ENCODE data around the gene KIF18B.

The KIF18B gene

GRCh38 chr17:44933824-44934744 is 13.5 kb downstream of the KIF18B start:
- no peak for TF ChIP-seq CTCF (IDR thresholded peaks at IDR 0.05; ENCODE audit: insufficient read depth, missing control alignments)
- DNase-seq (ENCODE audit: insufficient read length, low spot score): peak; percentile 3
- no peak for FAIRE-seq

GRCh38 chr17:44932787-44933097 is 14.8 kb downstream of the KIF18B start:
- peak; percentile 0 for DNase-seq (ENCODE audit: insufficient read length, low spot score)
- FAIRE-seq: no peak
- no peak for TF ChIP-seq CTCF (IDR thresholded peaks at IDR 0.05; ENCODE audit: insufficient read depth, missing control alignments)

- TF ChIP-seq CTCF (IDR thresholded peaks at IDR 0.05; ENCODE audit: insufficient read depth, missing control alignments): no peak
- no peak for FAIRE-seq
- DNase-seq (ENCODE audit: insufficient read length, low spot score): peak; percentile 5
Measured at GRCh38 chr17:44932096-44932786, 15.3 kb downstream of the KIF18B start.

GRCh38 chr17:44931376-44931775 is 16.2 kb downstream of the KIF18B start:
- FAIRE-seq (no peak), DNase-seq (ENCODE audit: insufficient read length, low spot score) (peak; percentile 1)
- TF ChIP-seq CTCF (IDR thresholded peaks at IDR 0.05; ENCODE audit: insufficient read depth, missing control alignments): no peak

- TF ChIP-seq CTCF (IDR thresholded peaks at IDR 0.05; ENCODE audit: insufficient read depth, missing control alignments): no peak
- FAIRE-seq (no peak), DNase-seq (ENCODE audit: insufficient read length, low spot score) (peak; percentile 7)
Measured at GRCh38 chr17:44930667-44931066, 16.9 kb downstream of the KIF18B start.

GRCh38 chr17:44928950-44929720 is 18.4 kb downstream of the KIF18B start:
- DNase-seq (ENCODE audit: insufficient read length, low spot score) (peak; percentile 1), FAIRE-seq (no peak)
- no peak for TF ChIP-seq CTCF (IDR thresholded peaks at IDR 0.05; ENCODE audit: insufficient read depth, missing control alignments)
